NOMO-1 treated with DMSO at 0.1 percent for 48 hours (cell line): ENCODE data around the gene DACH1.

Experiments used
- DNase-seq: peaks from one replicate; lab custom pipeline; 2025; ENCODE audit not compliant: unreplicated experiment; lab: John Stamatoyannopoulos, UW

Gene DACH1

GRCh38 chr13:71714802-71715375, 152.1 kb downstream of the DACH1 start:
- DNase-seq = no peak

GRCh38 chr13:71712988-71713653, 153.9 kb downstream of the DACH1 start:
- peak; percentile 36 for DNase-seq

DNA sequence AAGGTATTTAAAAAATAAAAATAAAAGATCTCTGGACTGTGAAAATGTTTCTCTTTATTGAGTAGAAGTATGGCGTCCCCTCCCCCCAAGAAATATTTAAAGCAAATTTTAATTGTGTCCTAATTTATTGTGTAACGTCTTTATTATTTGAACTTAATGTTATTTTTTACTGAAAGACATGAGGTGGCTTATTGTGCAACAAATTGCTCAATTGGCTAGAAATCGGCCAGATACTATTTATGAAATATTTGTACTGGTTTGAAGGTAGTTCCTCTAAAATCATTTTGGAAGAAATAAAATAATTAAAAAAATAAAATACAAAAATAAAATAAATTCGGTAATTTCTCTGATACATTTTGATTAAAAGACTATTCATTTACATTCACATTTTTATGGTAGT, 162.3 kb downstream of the DACH1 start:
- DNase-seq = peak; percentile 57

GRCh38 chr13:71703138-71703537, 163.9 kb downstream of the DACH1 start:
- DNase-seq = no peak

DNA sequence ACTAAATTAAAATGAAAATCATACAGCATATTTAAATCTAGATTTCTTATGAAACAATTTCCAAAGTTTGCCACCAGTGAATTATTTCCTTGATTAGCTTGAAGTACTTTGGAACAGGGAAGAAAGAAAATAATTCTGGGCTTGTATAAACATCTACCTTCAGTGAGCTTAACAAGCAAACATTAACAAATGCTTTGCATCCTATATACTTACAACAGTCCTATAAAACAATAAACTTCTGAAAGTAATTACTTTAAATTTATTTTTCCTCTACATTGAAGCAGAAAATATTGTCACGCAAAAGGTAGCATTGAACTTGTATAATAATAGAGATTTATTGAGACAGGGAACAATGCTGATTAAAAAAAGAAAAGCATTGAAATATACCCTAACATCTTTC, 164.8 kb downstream of the DACH1 start:
- no peak for DNase-seq

GRCh38 chr13:71701741-71702140, 165.3 kb downstream of the DACH1 start:
- DNase-seq = no peak

GRCh38 chr13:71699342-71699741, 167.7 kb downstream of the DACH1 start:
- DNase-seq = no peak

DNA sequence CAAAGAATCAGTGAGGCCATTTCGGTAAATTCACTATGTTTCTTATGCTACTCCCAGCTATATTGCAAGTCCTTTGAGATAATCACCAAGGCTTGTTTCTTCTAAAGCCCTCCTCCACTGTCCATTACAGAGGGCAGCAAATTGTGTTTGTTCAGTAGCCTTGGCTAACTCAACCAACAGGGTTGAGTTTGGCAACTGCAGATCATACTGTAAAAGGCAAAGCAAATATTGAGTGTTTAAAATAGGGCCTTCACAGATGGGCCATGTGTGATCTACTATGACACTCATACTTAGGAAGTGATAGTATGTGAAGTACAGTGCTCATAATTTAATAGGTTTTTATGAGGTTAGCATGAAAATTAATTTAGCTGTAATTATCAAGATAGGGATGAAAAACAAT, 171.3 kb downstream of the DACH1 start:
- DNase-seq = no peak

DNA sequence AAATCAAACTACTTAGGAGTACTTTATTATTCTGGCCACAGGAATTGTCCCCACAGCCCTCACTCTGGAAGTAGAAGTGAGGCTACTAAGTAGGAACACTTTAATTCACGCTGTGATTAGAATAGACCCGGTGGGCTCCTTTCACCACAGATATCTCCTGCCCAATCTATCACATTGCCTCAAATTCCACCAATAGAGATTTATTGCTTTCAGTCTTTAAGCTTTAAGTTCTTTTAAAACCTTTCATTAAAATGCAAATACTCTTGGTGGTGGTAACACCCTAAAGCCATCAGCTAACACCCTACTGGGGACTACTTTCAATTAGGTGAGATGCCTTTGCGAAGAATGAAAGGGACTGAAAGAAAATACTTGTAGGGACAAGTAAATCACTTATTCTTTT, 181.9 kb downstream of the DACH1 start:
- DNase-seq = no peak

GRCh38 chr13:71681901-71682613, 184.9 kb downstream of the DACH1 start:
- DNase-seq = no peak

DNA sequence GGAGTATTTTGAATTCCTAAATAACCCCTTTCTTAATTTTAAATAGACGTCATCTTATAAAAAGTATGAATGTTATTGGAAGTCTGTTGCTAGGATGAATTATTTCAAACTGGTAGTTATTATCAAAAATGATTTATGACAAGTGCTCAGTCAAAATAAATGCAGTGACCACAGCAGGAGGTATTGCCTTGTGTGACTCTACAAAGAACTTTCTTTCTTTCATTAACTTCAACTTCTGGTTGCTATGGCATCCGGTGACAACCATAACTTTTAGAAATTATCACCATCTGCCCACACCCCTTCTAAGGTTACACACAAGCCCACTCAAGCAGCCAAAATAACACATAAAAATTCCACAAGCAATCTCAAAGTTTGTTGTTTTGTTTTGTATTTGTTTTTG, 189.9 kb downstream of the DACH1 start:
- no peak for DNase-seq

- no peak for DNase-seq
Observed at GRCh38 chr13:71672512-71672911, 194.5 kb downstream of the DACH1 start.

GRCh38 chr13:71663431-71663830, 203.6 kb downstream of the DACH1 start:
- DNase-seq = no peak

DNA sequence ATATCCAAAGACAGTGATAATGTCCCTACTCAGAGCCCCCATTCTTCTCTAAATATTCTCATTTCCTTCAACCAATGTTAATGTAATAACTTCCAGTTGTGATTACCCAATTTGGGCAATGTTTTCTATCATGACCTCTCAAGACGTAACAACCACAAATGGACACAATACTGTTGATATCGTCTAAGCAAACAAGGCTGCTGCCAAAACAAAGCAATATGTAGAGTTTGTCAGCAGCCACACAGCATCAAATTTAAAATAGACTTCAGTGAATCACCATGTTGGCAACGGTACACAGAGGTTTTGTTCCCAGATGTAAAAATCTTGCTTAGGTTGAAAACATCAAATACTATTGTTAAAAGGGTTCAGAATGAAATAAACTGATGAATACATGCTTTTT, 205.1 kb downstream of the DACH1 start:
- no peak for DNase-seq

- DNase-seq = no peak
Observed at GRCh38 chr13:71659404-71659803, 207.6 kb downstream of the DACH1 start.

DNA sequence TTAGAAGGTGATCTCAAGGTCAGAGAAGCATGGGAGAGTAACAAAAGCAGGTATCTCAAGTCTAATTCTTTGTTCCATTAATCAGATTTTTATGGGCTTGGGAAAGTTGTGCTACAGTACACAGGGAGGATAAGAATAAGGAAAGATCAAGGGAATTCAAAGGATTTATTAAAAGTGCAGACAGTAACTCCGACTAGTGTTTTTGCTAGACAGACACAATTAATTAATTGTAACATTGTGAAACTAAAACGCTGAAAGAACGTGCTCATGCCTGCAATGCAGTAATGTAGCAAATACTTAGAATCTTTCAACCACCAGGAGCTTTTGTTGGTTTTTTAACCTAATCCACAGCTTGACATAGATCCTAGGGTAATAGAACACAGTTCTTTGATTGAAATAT, 221.5 kb downstream of the DACH1 start:
- no peak for DNase-seq

DNA sequence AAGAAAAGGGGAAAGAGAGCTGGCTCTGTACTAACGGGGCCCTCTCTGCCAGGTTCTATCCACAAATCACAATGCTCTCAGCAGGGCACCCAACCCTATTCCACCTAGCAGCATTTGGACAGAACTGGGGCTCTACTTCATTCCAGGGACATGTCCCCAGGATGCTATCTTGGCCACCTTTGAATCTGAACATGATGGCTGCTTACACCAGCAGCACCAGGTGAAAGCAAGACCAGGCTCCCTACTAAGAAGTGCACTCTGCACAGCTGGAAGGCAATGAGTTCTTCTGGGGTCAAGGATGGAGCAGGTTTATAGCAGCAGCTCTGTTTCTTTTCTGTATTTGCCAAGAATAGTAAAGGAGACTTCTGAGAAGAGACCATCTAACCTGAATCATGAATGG, 222.4 kb downstream of the DACH1 start:
- no peak for DNase-seq

DNA sequence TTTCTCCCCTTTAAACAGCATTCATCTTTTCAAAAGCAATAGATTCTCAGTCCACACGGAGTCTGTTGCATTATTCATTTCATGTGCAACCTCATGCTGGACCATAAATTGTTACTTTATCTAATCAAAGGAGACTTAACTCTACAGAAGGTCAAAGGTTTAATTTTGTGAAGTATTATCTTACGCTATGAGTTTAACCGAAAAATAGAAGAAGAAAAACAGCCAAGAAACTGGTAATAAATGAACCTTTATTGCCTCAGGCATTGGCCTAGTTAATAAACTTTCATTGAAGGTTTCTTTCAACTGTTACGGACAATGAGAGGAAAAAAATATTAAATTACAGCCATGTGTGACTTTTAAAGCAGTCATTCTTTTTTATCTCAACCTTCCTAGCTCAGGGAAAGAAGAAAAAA, 223.6 kb downstream of the DACH1 start:
- DNase-seq = no peak

- no peak for DNase-seq
Observed at GRCh38 chr13:71638751-71639150, 228.3 kb downstream of the DACH1 start.

DNA sequence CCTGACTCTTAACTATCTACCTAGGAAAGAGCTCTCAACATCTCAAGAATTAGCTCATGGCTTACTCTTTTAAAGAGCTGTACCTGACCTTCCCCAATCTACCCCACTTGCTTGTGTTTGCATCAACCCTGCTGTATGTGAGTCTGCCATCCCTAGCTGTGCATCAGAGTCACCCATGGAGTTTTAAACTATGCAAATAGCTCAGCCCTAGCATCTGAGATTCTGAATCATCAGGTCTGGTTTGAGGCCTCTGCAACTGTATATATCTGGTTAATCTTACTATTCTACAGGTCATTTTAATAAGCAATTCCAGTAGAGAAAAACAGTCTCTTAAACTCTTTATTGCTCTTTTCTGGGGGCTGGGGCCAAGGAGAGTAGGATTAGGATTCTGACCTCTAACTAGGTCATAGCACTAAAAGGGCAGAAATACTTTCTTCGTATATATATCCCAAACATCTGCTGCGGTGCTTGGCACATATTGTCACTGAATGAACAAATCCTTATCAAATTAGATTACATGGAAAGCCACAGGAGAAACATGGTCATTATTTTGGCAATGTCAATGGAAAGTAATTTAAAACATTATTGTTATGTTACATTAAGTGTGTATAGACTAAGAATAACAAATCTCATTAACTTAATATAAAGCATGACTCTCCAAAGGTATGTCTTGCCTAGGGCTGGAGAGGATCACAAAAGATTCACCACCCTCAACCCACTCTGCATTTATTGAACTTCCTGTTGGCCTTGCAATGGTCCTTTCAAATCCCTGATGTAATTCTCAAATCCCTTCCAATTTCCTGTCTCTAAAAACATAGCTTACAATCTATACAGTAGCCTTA, 232.2 kb downstream of the DACH1 start:
- DNase-seq = no peak

GRCh38 chr13:71634182-71634581, 232.8 kb downstream of the DACH1 start:
- DNase-seq = no peak

- DNase-seq = no peak
Observed at GRCh38 chr13:71632721-71633120, 234.3 kb downstream of the DACH1 start.
